HepG2 (cell line): ENCODE results near the gene LUC7L. TPM values are rescaled to one million over a fixed set of nuclear protein-coding genes. Genes with fewer than 3 reads are reported as not detected.
A peak's percentile ranks its signal among the peaks of the same experiment; 100 is the strongest.

Experiments
- BRD4 ChIP-seq: sonication (generic); formaldehyde crosslinking; IDR thresholded peaks from 2 replicates; pipeline ENCODE4 v1.4.0; 2020; ENCODE audit warnings: missing genetic modification reagents
- JARID2 ChIP-seq: sonication (generic); formaldehyde crosslinking; IDR thresholded peaks from 2 replicates; pipeline ENCODE4 v1.8.1; 2023; ENCODE audit warnings: missing genetic modification reagents, inconsistent platforms; ENCODE audit not compliant: insufficient replicate concordance
- KDM4B ChIP-seq: sonication (generic); formaldehyde crosslinking; IDR thresholded peaks from 2 replicates; pipeline ENCODE4 v1.4.0; 2020; ENCODE audit warnings: missing genetic modification reagents
- MAF1 ChIP-seq: sonication (generic); formaldehyde crosslinking; IDR thresholded peaks from 2 replicates; pipeline ENCODE4 v1.5.0; 2020; ENCODE audit warnings: missing genetic modification reagents, borderline replicate concordance
- MATR3 ChIP-seq: sonication (generic); formaldehyde crosslinking; IDR thresholded peaks from 2 replicates; pipeline ENCODE4 v1.4.0; 2020; ENCODE audit warnings: missing genetic modification reagents
- MIXL1 ChIP-seq: IDR thresholded peaks from 2 replicates; pipeline ENCODE4 v1.6.1; 2016
- PCBP2 ChIP-seq: fragments of 200-400 bp; formaldehyde crosslinking; optimal IDR thresholded peaks from 2 replicates; pipeline ENCODE3; 2018; ENCODE audit warnings: low read length, low read depth; ENCODE audit not compliant: poor library complexity, severe bottlenecking
- PITX1 ChIP-seq: sonication (generic); formaldehyde crosslinking; IDR thresholded peaks from 2 replicates; pipeline ENCODE4 v1.5.1; 2020; ENCODE audit warnings: mild to moderate bottlenecking, missing genetic modification reagents
- RFX1 ChIP-seq: fragments of 450-650 bp; IDR thresholded peaks from 2 replicates; pipeline ENCODE4 v1.6.1; 2017
- ZBTB40 ChIP-seq, 2 experiments: fragments of 450-650 bp in 1 of 2; sonication (generic) in 1 of 2; formaldehyde crosslinking in 1 of 2; IDR thresholded peaks; 2 replicates each; pipeline versions ENCODE4 v1.6.1 to v1.8.0; 2016 to 2022; ENCODE audit warnings: antibody characterized with exemption in 1 of 2, mild to moderate bottlenecking in 1 of 2, missing genetic modification reagents in 1 of 2
- ZNF101 ChIP-seq: sonication (generic); formaldehyde crosslinking; IDR thresholded peaks from 2 replicates; pipeline ENCODE4 v1.4.0; 2020; ENCODE audit warnings: mild to moderate bottlenecking, low read depth, missing genetic modification reagents, borderline replicate concordance
- ZNF138 ChIP-seq: sonication (generic); formaldehyde crosslinking; IDR thresholded peaks from 2 replicates; pipeline ENCODE4 v1.5.0; 2020; ENCODE audit warnings: mild to moderate bottlenecking, low read depth, missing genetic modification reagents
- ZNF280B ChIP-seq: sonication (generic); formaldehyde crosslinking; IDR thresholded peaks from 2 replicates; pipeline ENCODE4 v1.5.0; 2020; ENCODE audit warnings: missing genetic modification reagents, mild to moderate bottlenecking, borderline replicate concordance
- ZNF350 ChIP-seq: sonication (generic); formaldehyde crosslinking; IDR thresholded peaks from 2 replicates; pipeline ENCODE4 v1.4.0; 2020; ENCODE audit warnings: mild to moderate bottlenecking, low read depth, missing genetic modification reagents, borderline replicate concordance
- ZNF367 ChIP-seq: sonication (generic); formaldehyde crosslinking; IDR thresholded peaks from 2 replicates; pipeline ENCODE4 v1.4.0; 2020; ENCODE audit warnings: missing genetic modification reagents, borderline replicate concordance
- ZNF724P ChIP-seq: sonication (generic); formaldehyde crosslinking; IDR thresholded peaks from 2 replicates; pipeline ENCODE4 v1.8.0; 2022; ENCODE audit warnings: missing genetic modification reagents, borderline replicate concordance
- ZNF784 ChIP-seq: sonication (generic); formaldehyde crosslinking; IDR thresholded peaks from 2 replicates; pipeline ENCODE4 v1.5.1; 2020; ENCODE audit warnings: missing genetic modification reagents, mild to moderate bottlenecking, borderline replicate concordance
- polyA plus RNA-seq, 8 experiments: library from polyadenylated mRNA; depleted of rRNA in 3 of 8; stranded (reverse) in 7 of 8; unstranded in 1 of 8; fragments of >200 nt; fragmentation: Illumina TruSeq in 4 of 8; extraction: Trizol in 4 of 8; gene quantifications; 2 replicates each; pipeline versions ENCODE4 v1.2.1 to v1.2.3, GENCODE V29; 2011 to 2016; ENCODE audit warnings: low read depth in 4 of 8, missing spikeins in 1 of 8, mixed read lengths in 1 of 8; ENCODE audit not compliant: insufficient read depth in 1 of 8
- total RNA-seq, 5 experiments: library from RNA; depleted of rRNA; stranded (reverse); fragments of >200 nt; fragmentation: Illumina TruSeq; extraction: Trizol; gene quantifications; 2 replicates each; pipeline ENCODE4 v1.2.3, GENCODE V29; 2016; ENCODE audit warnings: low read depth in 1 of 5

LUC7L gene
- total and polyA plus RNA-seq, 2 of the 13 experiments (the other 11 are each of a cell fraction or from before 2014, with no cell fraction given) = 48.7 to 56.9 TPM

GRCh38 chr16:228852-229730, at the start of gene LUC7L (continued):
- TF ChIP-seq PCBP2 (no peak), KDM4B (CRISPR knock-in tag) (no peak; the same call in 1 of the 2 replicates), ZNF280B (CRISPR knock-in tag) (peak; percentile 98), ZNF101 (CRISPR knock-in tag) (0 out of 2 replicates have a peak, but pooled peaks have one; percentile 50), ZNF350 (peak; percentile 93), BRD4 (CRISPR knock-in tag) (peak; percentile 93), ZNF724P (CRISPR knock-in tag) (peak; percentile 91; the same call in 1 of the 2 replicates), ZNF138 (CRISPR knock-in tag) (peak; percentile 92), MIXL1 (CRISPR knock-in tag) (peak; percentile 81), ZBTB40 (IDR thresholded peaks at IDR 0.05) (no peak; the same call in 1 of the 2 replicates), ZBTB40 (CRISPR knock-in tag; IDR thresholded peaks at IDR 0.05) (peak; percentile 94), RFX1 (no peak), ZNF367 (CRISPR knock-in tag) (peak; percentile 74; the same call in 1 of the 2 replicates), JARID2 (peak; percentile 94), MATR3 (CRISPR knock-in tag) (no peak), MAF1 (CRISPR knock-in tag) (peak; percentile 85; the same call in 1 of the 2 replicates), PITX1 (CRISPR knock-in tag) (peak; percentile 84), ZNF784 (peak; percentile 98)
